ENCODE measurements around the gene SRM.

DNA sequence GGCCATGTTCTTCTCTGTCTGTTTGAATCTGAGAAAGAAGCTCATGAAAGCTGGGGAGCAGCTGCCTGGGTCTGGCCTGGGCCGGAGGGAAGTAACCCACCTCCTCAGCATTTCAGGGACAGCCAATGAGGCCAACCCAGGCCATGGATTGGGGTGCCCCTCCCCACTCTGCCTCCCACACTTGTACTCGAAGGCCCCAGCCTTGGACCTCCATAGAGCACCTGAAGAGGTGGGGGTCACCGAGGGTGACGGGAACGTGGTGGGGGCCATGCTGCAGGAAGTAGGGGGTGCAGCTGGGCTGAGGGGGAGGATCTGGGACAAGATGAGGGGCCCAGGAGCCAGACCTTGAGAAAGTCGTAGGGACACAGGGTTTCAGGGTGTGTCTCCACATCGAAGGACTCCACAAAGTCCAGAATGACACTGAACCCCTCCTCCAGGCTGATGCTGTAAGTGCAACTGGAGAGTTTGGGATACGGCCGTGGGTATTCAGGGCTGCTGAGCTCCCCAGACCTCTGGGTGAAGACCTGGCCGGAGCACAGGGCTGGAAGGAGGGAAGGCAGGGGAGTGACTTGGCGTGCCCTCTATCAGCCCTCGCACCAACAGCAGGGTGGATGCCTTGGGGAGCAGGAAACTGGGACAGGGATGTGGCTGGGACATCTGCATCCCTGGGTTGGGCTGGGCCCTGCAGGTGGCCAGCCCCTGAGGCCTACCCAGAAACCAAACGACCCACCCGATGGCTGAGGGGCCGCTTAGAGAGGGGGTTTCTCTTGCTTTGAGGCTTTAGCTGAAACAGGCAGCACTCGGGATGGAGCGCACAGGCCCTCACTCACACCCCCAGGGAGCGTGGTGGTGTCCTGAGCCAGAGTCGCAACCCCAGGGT, 16.6 kb downstream of the SRM start:
- no peak for TF ChIP-seq POLR2A (IDR thresholded peaks at IDR 0.05)
- TF ChIP-seq, protein P1, sequence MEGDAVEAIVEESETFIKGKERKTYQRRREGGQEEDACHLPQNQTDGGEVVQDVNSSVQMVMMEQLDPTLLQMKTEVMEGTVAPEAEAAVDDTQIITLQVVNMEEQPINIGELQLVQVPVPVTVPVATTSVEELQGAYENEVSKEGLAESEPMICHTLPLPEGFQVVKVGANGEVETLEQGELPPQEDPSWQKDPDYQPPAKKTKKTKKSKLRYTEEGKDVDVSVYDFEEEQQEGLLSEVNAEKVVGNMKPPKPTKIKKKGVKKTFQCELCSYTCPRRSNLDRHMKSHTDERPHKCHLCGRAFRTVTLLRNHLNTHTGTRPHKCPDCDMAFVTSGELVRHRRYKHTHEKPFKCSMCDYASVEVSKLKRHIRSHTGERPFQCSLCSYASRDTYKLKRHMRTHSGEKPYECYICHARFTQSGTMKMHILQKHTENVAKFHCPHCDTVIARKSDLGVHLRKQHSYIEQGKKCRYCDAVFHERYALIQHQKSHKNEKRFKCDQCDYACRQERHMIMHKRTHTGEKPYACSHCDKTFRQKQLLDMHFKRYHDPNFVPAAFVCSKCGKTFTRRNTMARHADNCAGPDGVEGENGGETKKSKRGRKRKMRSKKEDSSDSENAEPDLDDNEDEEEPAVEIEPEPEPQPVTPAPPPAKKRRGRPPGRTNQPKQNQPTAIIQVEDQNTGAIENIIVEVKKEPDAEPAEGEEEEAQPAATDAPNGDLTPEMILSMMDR (IDR thresholded peaks at IDR 0.05): no peak
